ENCODE results near the gene RAB14. TPM values are rescaled to one million over a fixed set of nuclear protein-coding genes. Genes with fewer than 3 reads are reported as not detected.

RAB14 gene
- 10 to 100 TPM; 16.8 to 60.4 (median 34.8) TPM for total RNA-seq
- polyA plus RNA-seq: 10 to 100 TPM; 20.3 to 40.9 (median 25.5) TPM
- long read RNA-seq, donor 1, full-length matches to known transcripts: 12 of 12 reads
- long read RNA-seq, donor 1, partial matches to known transcripts: 0 of 12 reads
- long read RNA-seq, donor 1, other reads (novel, unspliced or antisense): 0 of 12 reads
- long read RNA-seq, donor 2, full-length matches to known transcripts: 13 of 312 reads
- long read RNA-seq, donor 2, partial matches to known transcripts: 225 of 312 reads
- long read RNA-seq, donor 2, other reads (novel, unspliced or antisense): 74 of 312 reads
- long read RNA-seq, donor 3, full-length matches to known transcripts: 16 of 16 reads
- long read RNA-seq, donor 3, partial matches to known transcripts: 0 of 16 reads
- long read RNA-seq, donor 3, other reads (novel, unspliced or antisense): 0 of 16 reads
- long read RNA-seq, donor 4, full-length matches to known transcripts: 4 of 4 reads
- long read RNA-seq, donor 4, partial matches to known transcripts: 0 of 4 reads
- long read RNA-seq, donor 4, other reads (novel, unspliced or antisense): 0 of 4 reads
- long read RNA-seq, donor 5, full-length matches to known transcripts: 29 of 29 reads
- long read RNA-seq, donor 5, partial matches to known transcripts: 0 of 29 reads
- long read RNA-seq, donor 5, other reads (novel, unspliced or antisense): 0 of 29 reads
- long read RNA-seq, donor 6, full-length matches to known transcripts: 45 of 45 reads
- long read RNA-seq, donor 6, partial matches to known transcripts: 0 of 45 reads
- long read RNA-seq, donor 6, other reads (novel, unspliced or antisense): 0 of 45 reads
- long read RNA-seq, donor 7, full-length matches to known transcripts: 23 of 23 reads
- long read RNA-seq, donor 7, partial matches to known transcripts: 0 of 23 reads
- long read RNA-seq, donor 7, other reads (novel, unspliced or antisense): 0 of 23 reads
- long read RNA-seq, donor 8, full-length matches to known transcripts: 24 of 24 reads
- long read RNA-seq, donor 8, partial matches to known transcripts: 0 of 24 reads
- long read RNA-seq, donor 8, other reads (novel, unspliced or antisense): 0 of 24 reads
- long read RNA-seq, donor 9, full-length matches to known transcripts: 24 of 24 reads
- long read RNA-seq, donor 9, partial matches to known transcripts: 0 of 24 reads
- long read RNA-seq, donor 9, other reads (novel, unspliced or antisense): 0 of 24 reads
- long read RNA-seq, donor 10, full-length matches to known transcripts: 6 of 128 reads
- long read RNA-seq, donor 10, partial matches to known transcripts: 110 of 128 reads
- long read RNA-seq, donor 10, other reads (novel, unspliced or antisense): 12 of 128 reads

- H3K9me3 ChIP-seq: no peaks in the 10 kb centered on the region
- H3K27me3 ChIP-seq: no peaks in the 10 kb centered on the region
- intact Hi-C loops (cut with DNase I; ENCODE audit: low total_unique reads): no loop called here
- H3K36me3 ChIP-seq: no peaks in the 10 kb centered on the region
- DNase-seq: peak; percentile 100
- TF ChIP-seq POLR2A (IDR thresholded peaks at IDR 0.05) (no peak), POLR2AphosphoS5 (IDR thresholded peaks at IDR 0.05) (peak; percentile 64 to 94 (median 72)), CTCF (IDR thresholded peaks at IDR 0.05) (peak in 5 of 7 experiments; percentile 33 to 58 (median 42)), EP300 (IDR thresholded peaks at IDR 0.05) (no peak)
- H3K4me3 ChIP-seq: peak within 1 kb of the TSS; percentile 95 to 99 (median 96)
- 1 to 10% (median 2%) methylated on average over 13 to 55 of the region's 55 CpGs for WGBS, 5 donors
- peaks cover 39 to 48% (median 44%) of the 10 kb centered on the region in 4 donors for H3K4me1 ChIP-seq
- H3K27ac ChIP-seq: peak within 1 kb of the TSS; percentile 95 to 98 (median 97)
Measured at GRCh38 chr9:121201738-121202533, at the start of gene RAB14. Gene RAB14 (minus strand): TSS chr9:121201869. CDS start chr9:121193412, 8,457 bp downstream.

GRCh38 chr9:121249563-121249962 is 47.9 kb upstream of the RAB14 start:
- Histone ChIP-seq H3K36me3 (no peaks in the 10 kb centered on the region), H3K27me3 (no peaks in the 10 kb centered on the region), H3K4me3 (no peak overlapping the region), H3K27ac (peak overlapping the region in 1 of 5 donors; percentile 46), H3K9me3 (peaks cover 0 to 2% (median 0%) of the 10 kb centered on the region in 4 donors), H3K4me1 (peaks cover 0 to 8% (median 0%) of the 10 kb centered on the region in 4 donors)
- DNase-seq: no peak
- TF ChIP-seq CTCF (IDR thresholded peaks at IDR 0.05): no peak
- TF ChIP-seq POLR2A (IDR thresholded peaks at IDR 0.05): no peak
- no peak for TF ChIP-seq EP300 (IDR thresholded peaks at IDR 0.05)
- TF ChIP-seq POLR2AphosphoS5 (IDR thresholded peaks at IDR 0.05): no peak
- intact Hi-C loops (cut with DNase I; ENCODE audit: low total_unique reads): no loop called here
- 77 to 88% (median 85%) methylated on average over 3 of the region's 3 CpGs for WGBS, 5 donors

- DNase-seq: no peak
- H3K9me3 ChIP-seq: peaks cover 0 to 6% (median 0%) of the 10 kb centered on the region in 4 donors
- no peak overlapping the region for H3K27ac ChIP-seq
- intact Hi-C loops (cut with DNase I; ENCODE audit: low total_unique reads): no loop called here
- 75 to 91% (median 88%) methylated on average over 12 of the region's 12 CpGs for WGBS, 5 donors
- TF ChIP-seq CTCF (IDR thresholded peaks at IDR 0.05): no peak
- TF ChIP-seq EP300 (IDR thresholded peaks at IDR 0.05): no peak
- TF ChIP-seq POLR2AphosphoS5 (IDR thresholded peaks at IDR 0.05): no peak
- no peak for TF ChIP-seq POLR2A (IDR thresholded peaks at IDR 0.05)
- H3K4me1 ChIP-seq: no peaks in the 10 kb centered on the region
- no peaks in the 10 kb centered on the region for H3K27me3 ChIP-seq
- H3K4me3 ChIP-seq: no peak overlapping the region
- H3K36me3 ChIP-seq: no peaks in the 10 kb centered on the region
Measured at GRCh38 chr9:121246821-121247561, 45.3 kb upstream of the RAB14 start.

All from stomach (tissue), 19 donors.